Measurements from ENCODE around the gene SPAG6. TPM values are rescaled to one million over a fixed set of nuclear protein-coding genes. Genes with fewer than 3 reads are reported as not detected.

The SPAG6 gene
- total and polyA plus RNA-seq, 2 of the 8 experiments (the other 6 are each of a cell fraction or from before 2014, with no cell fraction given): 0.14 TPM; not detected in 1

- H4K5ac ChIP-seq (ENCODE audit: insufficient read length, low read depth, low read length): no peak overlapping the region
- FAIRE-seq (no peak), DNase-seq (ENCODE audit: low read depth in 1 of 2, low spot score in 2 of 2) (peak in 1 of 2 experiments; percentile 78)
- no peaks in the 10 kb centered on the region; a peak in 1 of 4 replicates for H3K9me3 ChIP-seq (ENCODE audit: insufficient read depth in 2 of 2, low read depth in 1 of 2, low read length in 1 of 2)
- H2BK120ac ChIP-seq (replicated peaks; ENCODE audit: low read depth, low read length): peak overlapping the region; percentile 64
- peak overlapping the region; percentile 34 to 57 (median 48) for H3K4me3 ChIP-seq (ENCODE audit: extremely low read depth in 1 of 4, insufficient read depth in 2 of 4, low read depth in 3 of 4, low read length in 4 of 4)
- H2AFZ ChIP-seq (ENCODE audit: low read length): peak overlapping the region; percentile 83
- ChIA-PET CTCF (ENCODE audit: partially characterized antibody) (interaction anchor here (1.2 kb wide), 1 partner anchor 20 kb away, joined by 3 read pairs; the partner anchor contains the start of gene COMMD3), POLR2A (ENCODE audit: partially characterized antibody) (interaction anchor here (0.7 to 1.8 kb wide), 3 partner anchors 9 to 20 kb away, joined by 3 to 5 read pairs (median 4); partner anchors contain the start of gene COMMD3)
- peaks cover 67 to 93% (median 80%) of the 10 kb centered on the region in 4 experiments for H3K27me3 ChIP-seq (replicated peaks in 1 of 4; ENCODE audit: control insufficient read depth in 3 of 4, extremely low read depth in 1 of 4, insufficient read depth in 3 of 4, low read length in 3 of 4)
- peak overlapping the region in 2 of 4 experiments; percentile 9 to 29; a peak in 3 of 7 replicates for H3K9ac ChIP-seq (replicated peaks in 1 of 4; ENCODE audit: extremely low read depth in 1 of 4, low read depth in 3 of 4, low read length in 3 of 4)
- H3K56ac ChIP-seq (replicated peaks; ENCODE audit: insufficient read length, low read depth, low read length): peak overlapping the region; percentile 39
- H2BK12ac ChIP-seq (ENCODE audit: low read depth, low read length): peak overlapping the region; percentile 84; the same call in 1 of the 2 replicates
- H2BK5ac ChIP-seq (ENCODE audit: low read depth, low read length): no peak overlapping the region; the same call in 1 of the 2 replicates
- no peak overlapping the region for H3K23ac ChIP-seq (ENCODE audit: insufficient read length)
- peak overlapping the region; percentile 83 for H4K8ac ChIP-seq (ENCODE audit: extremely low read depth, insufficient read depth, low read length)
- no peak overlapping the region for H4K91ac ChIP-seq (replicated peaks; ENCODE audit: insufficient read length, low read length)
- H3K36me3 ChIP-seq (ENCODE audit: control insufficient read depth in 2 of 4, insufficient read depth in 4 of 4, low read length in 3 of 4): peaks cover 0 to 3% (median 0%) of the 10 kb centered on the region in 4 experiments; a peak in 1 of 8 replicates
- no peaks in the 10 kb centered on the region for H3K79me1 ChIP-seq (ENCODE audit: low read depth, low read length)
- peaks cover 0 to 6% of the 10 kb centered on the region in 2 experiments for H4K20me1 ChIP-seq (replicated peaks in 1 of 2; ENCODE audit: control insufficient read depth in 1 of 2, insufficient read depth in 2 of 2, low read length in 2 of 2)
- no peak overlapping the region for H3K27ac ChIP-seq (ENCODE audit: low read depth, low read length)
- no peak overlapping the region for H3K4ac ChIP-seq (replicated peaks; ENCODE audit: insufficient read length, low read depth, low read length)
- no peaks in the 10 kb centered on the region for H3K79me2 ChIP-seq (ENCODE audit: control insufficient read depth in 1 of 2, insufficient read depth in 2 of 2, low read length in 2 of 2)
- 0 out of 2 replicates have a peak overlapping the region, but pooled peaks have one; percentile 88 for H2BK15ac ChIP-seq (ENCODE audit: low read length)
- no peak overlapping the region for H3K14ac ChIP-seq (ENCODE audit: insufficient read length)
- H3K18ac ChIP-seq (ENCODE audit: extremely low read depth, low read length): peak overlapping the region; percentile 71
- H2AK5ac ChIP-seq (ENCODE audit: low read depth, low read length): no peak overlapping the region
- 3% methylated on average over 63 of the region's 71 CpGs; no CpG with 5 or more reads in 1 of the 2 experiments for WGBS, 2 experiments (ENCODE audit: extremely low coverage in 1 of 2, insufficient coverage in 1 of 2, insufficient read length in 1 of 2, insufficient replicate concordance in 2 of 2, low coverage in 1 of 2, low lambda C conversion rate in 2 of 2, missing lambda C conversion rate in 1 of 2)
- peaks cover 9% of the 10 kb centered on the region; the same call in 1 of the 2 replicates for H3K23me2 ChIP-seq (ENCODE audit: low read depth, low read length)
- no peak overlapping the region for H2BK20ac ChIP-seq (ENCODE audit: low read length)
- H3K4me2 ChIP-seq (ENCODE audit: insufficient read depth in 1 of 2, low read depth in 2 of 2, low read length in 2 of 2): peak overlapping the region; percentile 77 to 95
- peaks cover 0 to 19% (median 9%) of the 10 kb centered on the region in 4 experiments; a peak in 6 of 7 replicates for H3K4me1 ChIP-seq (replicated peaks in 1 of 4; ENCODE audit: control insufficient read depth in 3 of 4, insufficient read depth in 4 of 4, low read length in 3 of 4)
- TF ChIP-seq ASH2L (IDR thresholded peaks at IDR 0.05; ENCODE audit: low read length) (no peak), USF2 (IDR thresholded peaks at IDR 0.05; ENCODE audit: low read length) (no peak), SIX5 (IDR thresholded peaks at IDR 0.05; ENCODE audit: low read depth, low read length) (no peak), RFX5 (IDR thresholded peaks at IDR 0.05; ENCODE audit: borderline replicate concordance, low read depth, low read length) (no peak), RNF2 (IDR thresholded peaks at IDR 0.05; ENCODE audit: borderline replicate concordance, low read depth, low read length, missing control alignments, poor library complexity, severe bottlenecking) (no peak), FOSL1 (IDR thresholded peaks at IDR 0.05; ENCODE audit: insufficient read depth, low read depth, low read length) (no peak), E2F6 (IDR thresholded peaks at IDR 0.05) (peak; percentile 29; the same call in 1 of the 2 replicates), MAX (IDR thresholded peaks at IDR 0.05) (peak; percentile 95)
Observed at GRCh38 chr10:22335173-22335933, 9.9 kb upstream of the SPAG6 start.

Measured in H1 (cell line).